H1 (cell line): ENCODE data around the gene CTAGE4.
"Not testable (repeated sequence)": the region's sequence is repeated elsewhere in the genome, so short reads cannot be mapped to it uniquely, and the experiment has no call there.

Source experiments
- CEBPB ChIP-seq: IDR thresholded peaks from 2 replicates; pipeline ENCODE4 v1.6.1; 2012; ENCODE audit warnings: low read depth, low read length
- CTCF ChIP-seq, 3 experiments: IDR thresholded peaks; 1 replicate in 2 of 3; 2 replicates in 1 of 3; pipeline versions ENCODE4 v1.5.1 to v1.6.1; 2011; ENCODE audit warnings: low read length in 3 of 3, mild to moderate bottlenecking in 3 of 3, inconsistent platforms in 2 of 3, low read depth in 1 of 3, moderate library complexity in 1 of 3; ENCODE audit not compliant: insufficient read depth in 1 of 3; ENCODE audit errors: control extremely low read depth in 1 of 3
- SP1 ChIP-seq: IDR thresholded peaks from 2 replicates; pipeline ENCODE4 v1.6.1; 2011; ENCODE audit warnings: low read depth, low read length
- SUZ12 ChIP-seq: fragments of 200-600 bp; sonication (generic); IDR thresholded peaks from 2 replicates; pipeline ENCODE4 v1.6.1; 2012; ENCODE audit warnings: mild to moderate bottlenecking, inconsistent platforms, low read length, moderate library complexity, mixed read lengths
- USF2 ChIP-seq: IDR thresholded peaks from 2 replicates; pipeline ENCODE4 v1.6.1; 2011; ENCODE audit warnings: low read length, improper control_type of control experiment

GRCh38 chr7:144205306-144205705 is 22.0 kb downstream of the CTAGE4 start:
- not testable (repeated sequence) for TF ChIP-seq SUZ12; CEBPB; USF2; SP1; CTCF (IDR thresholded peaks at IDR 0.05; ENCODE audit: control extremely low read depth in 1 of 3, insufficient read depth in 1 of 3, low read depth in 1 of 3, low read length in 3 of 3)
